H9 (cell line): ENCODE measurements around the gene FMO4. TPM values are rescaled to one million over a fixed set of nuclear protein-coding genes. Genes with fewer than 3 reads are reported as not detected.

ENCODE experiments used
- DNase-seq: peaks from one replicate; pipeline ENCODE4 v3.0.0-alpha.2; 2017
- H2AFZ ChIP-seq: one replicate; pipeline ENCODE4 v1.6.1; 2013; ENCODE audit warnings: mild to moderate bottlenecking, low read length, control low read depth, moderate library complexity
- H2AK5ac ChIP-seq: 2 replicates; pipeline ENCODE4 v1.6.1; 2013; ENCODE audit warnings: low read length, control low read depth, mixed read lengths; ENCODE audit not compliant: insufficient read length
- H2BK120ac ChIP-seq: one replicate; pipeline ENCODE4 v1.6.1; 2013; ENCODE audit warnings: low read depth, mild to moderate bottlenecking, low read length, control low read depth, inconsistent platforms; ENCODE audit not compliant: poor library complexity, severe bottlenecking
- H2BK12ac ChIP-seq: 2 replicates; pipeline ENCODE4 v1.6.1; 2013; ENCODE audit warnings: low read length, control low read depth, mixed read lengths, low read depth; ENCODE audit not compliant: insufficient read length
- H2BK15ac ChIP-seq: 2 replicates; pipeline ENCODE4 v1.6.1; 2013; ENCODE audit warnings: low read depth, low read length, control low read depth
- H2BK20ac ChIP-seq: one replicate; pipeline ENCODE4 v1.6.1; 2013; ENCODE audit warnings: low read depth, mild to moderate bottlenecking, low read length, control low read depth, inconsistent platforms; ENCODE audit not compliant: poor library complexity, severe bottlenecking
- H2BK5ac ChIP-seq: 2 replicates; pipeline ENCODE4 v1.6.1; 2013; ENCODE audit warnings: low read length, control low read depth, mixed read lengths; ENCODE audit not compliant: insufficient read length
- H3K14ac ChIP-seq: 2 replicates; pipeline ENCODE4 v1.6.1; 2013; ENCODE audit warnings: low read length, control low read depth; ENCODE audit not compliant: insufficient read depth
- H3K18ac ChIP-seq: 2 replicates; pipeline ENCODE4 v1.6.1; 2013; ENCODE audit warnings: low read depth, mild to moderate bottlenecking, mixed read lengths, low read length, control low read depth; ENCODE audit not compliant: insufficient read length
- H3K23ac ChIP-seq: 2 replicates; pipeline ENCODE4 v1.6.1; 2013; ENCODE audit warnings: low read length, control low read depth, mixed read lengths, low read depth; ENCODE audit not compliant: insufficient read length
- H3K23me2 ChIP-seq: 2 replicates; pipeline ENCODE4 v1.6.1; 2013; ENCODE audit warnings: low read depth, mild to moderate bottlenecking, mixed read lengths, low read length, control low read depth; ENCODE audit not compliant: insufficient read length, poor library complexity, severe bottlenecking
- H3K27ac ChIP-seq: 2 replicates; pipeline ENCODE4 v1.5.1; 2013; ENCODE audit warnings: low read length, control low read depth, mixed read lengths, low read depth; ENCODE audit not compliant: insufficient read length
- H3K27me3 ChIP-seq: 2 replicates; pipeline ENCODE4 v1.6.1; 2013; ENCODE audit warnings: low read length, control low read depth, inconsistent platforms; ENCODE audit not compliant: insufficient read depth
- H3K4ac ChIP-seq: 2 replicates; pipeline ENCODE4 v1.6.1; 2013; ENCODE audit warnings: low read depth, mild to moderate bottlenecking, control low read depth, inconsistent platforms, low read length, moderate library complexity
- H3K4me1 ChIP-seq: 2 replicates; pipeline ENCODE4 v1.6.1; 2013; ENCODE audit warnings: low read length, control low read depth, inconsistent platforms; ENCODE audit not compliant: insufficient read depth
- H3K4me2 ChIP-seq: 2 replicates; pipeline ENCODE4 v1.6.1; 2013; ENCODE audit warnings: low read length, control low read depth, mixed read lengths; ENCODE audit not compliant: insufficient read length, insufficient read depth
- H3K56ac ChIP-seq: 2 replicates; pipeline ENCODE4 v1.6.1; 2013; ENCODE audit warnings: low read depth, mild to moderate bottlenecking, mixed read lengths, low read length, control low read depth; ENCODE audit not compliant: insufficient read length
- H3K79me1 ChIP-seq: 2 replicates; pipeline ENCODE4 v1.6.1; 2013; ENCODE audit warnings: low read depth, mild to moderate bottlenecking, moderate library complexity, low read length, control low read depth, inconsistent platforms; ENCODE audit not compliant: insufficient read depth, poor library complexity, severe bottlenecking
- H3K79me2 ChIP-seq: 2 replicates; pipeline ENCODE4 v1.6.1; 2013; ENCODE audit warnings: low read length, control low read depth, inconsistent platforms; ENCODE audit not compliant: insufficient read depth
- H3K9ac ChIP-seq: 2 replicates; pipeline ENCODE4 v1.6.1; 2013; ENCODE audit warnings: low read length, control low read depth, mixed read lengths; ENCODE audit not compliant: insufficient read length; ENCODE audit errors: extremely low read depth
- H3K9me3 ChIP-seq: one replicate; pipeline ENCODE4 v1.6.1; 2013; ENCODE audit warnings: low read depth, low read length, inconsistent platforms; ENCODE audit not compliant: control insufficient read depth
- H3T11ph ChIP-seq: one replicate; pipeline ENCODE4 v1.6.1; 2013; ENCODE audit warnings: mild to moderate bottlenecking, low read length, control low read depth, inconsistent platforms
- H4K20me1 ChIP-seq: one replicate; pipeline ENCODE4 v1.6.1; 2013; ENCODE audit not compliant: control insufficient read depth, insufficient read length, insufficient read depth
- H4K5ac ChIP-seq: 2 replicates; pipeline ENCODE4 v1.6.1; 2013; ENCODE audit warnings: low read depth, mild to moderate bottlenecking, mixed read lengths, low read length, control low read depth; ENCODE audit not compliant: insufficient read length
- H4K8ac ChIP-seq: replicated peaks from 2 replicates; pipeline ENCODE4 v1.6.1; 2013; ENCODE audit warnings: low read length, control low read depth, mixed read lengths, low read depth; ENCODE audit not compliant: insufficient read length
- H4K91ac ChIP-seq: 2 replicates; pipeline ENCODE4 v1.6.1; 2013; ENCODE audit warnings: low read depth, mild to moderate bottlenecking, moderate library complexity, mixed read lengths, low read length, control low read depth; ENCODE audit not compliant: insufficient read length
- H3K27ac Mint-ChIP-seq, 3 experiments: 2 replicates in 2 of 3; 3 replicates in 1 of 3; pipeline ENCODE4 v1.8.0; 2020 to 2021; ENCODE audit warnings: mixed read lengths in 3 of 3, mild to moderate bottlenecking in 1 of 3, moderate library complexity in 1 of 3
- H3K27me3 Mint-ChIP-seq: 2 replicates; pipeline ENCODE4 v1.8.0; 2021; ENCODE audit warnings: low read depth, mild to moderate bottlenecking, moderate library complexity, mixed read lengths
- H3K36me3 Mint-ChIP-seq, 3 experiments: 2 replicates in 2 of 3; 3 replicates in 1 of 3; pipeline ENCODE4 v1.8.0; 2020 to 2021; ENCODE audit warnings: low read depth in 3 of 3, mixed read lengths in 3 of 3; ENCODE audit not compliant: insufficient read depth in 1 of 3
- H3K4me1 Mint-ChIP-seq, 2 experiments: 2 replicates each; pipeline ENCODE4 v1.8.0; 2020; ENCODE audit warnings: mixed read lengths in 2 of 2
- H3K4me3 Mint-ChIP-seq, 2 experiments: 2 replicates in 1 of 2; 3 replicates in 1 of 2; pipeline ENCODE4 v1.8.0; 2020 to 2021; ENCODE audit warnings: mild to moderate bottlenecking in 2 of 2, mixed read lengths in 2 of 2, moderate library complexity in 1 of 2
- H3K9me3 Mint-ChIP-seq, 2 experiments: 2 replicates in 1 of 2; 3 replicates in 1 of 2; pipeline ENCODE4 v1.8.0; 2020; ENCODE audit warnings: mild to moderate bottlenecking in 2 of 2, mixed read lengths in 2 of 2, moderate library complexity in 1 of 2
- CTCF ChIP-seq: fragments of 200-600 bp; sonication (generic); conservative IDR thresholded peaks from 3 replicates; pipeline ENCODE4 v1.8.0; 2021; ENCODE audit warnings: antibody characterized with exemption, mild to moderate bottlenecking
- WGBS: extraction: QIAGEN DNeasy Blood & Tissue Kit; methylation state at CpG from one replicate; pipeline ENCODE4 v1.1.7; 2013; ENCODE audit warnings: missing lambda C conversion rate, low lambda C conversion rate, mixed read lengths; ENCODE audit not compliant: insufficient read length; ENCODE audit errors: extremely low coverage; 5-methylcytosine and 5-hydroxymethylcytosine counted together
- total RNA-seq: library from RNA; stranded (reverse); gene quantifications from 2 replicates; pipeline ENCODE4 v1.2.1, GENCODE V29; 2021

The FMO4 gene
- total RNA-seq, 1 experiment from 2014 or later, result 1.8 TPM

GRCh38 chr1:171296897-171297296 is 17.1 kb upstream of the FMO4 start:
- Histone ChIP-seq H3K4me2 (peak overlapping the region; percentile 19), H4K20me1 (no peaks in the 10 kb centered on the region)
- no peak for DNase-seq

More at GRCh38 chr1:171296897-171297296, 17.1 kb upstream of the FMO4 start:
- Histone ChIP-seq H2BK15ac (no peak overlapping the region), H3K18ac (no peak overlapping the region), H2BK120ac (no peak overlapping the region), H3K27me3 (no peaks in the 10 kb centered on the region), H2BK5ac (no peak overlapping the region), H3K14ac (peak overlapping the region; percentile 6; the same call in 1 of the 2 replicates), H2AFZ (no peak overlapping the region), H3K9ac (no peak overlapping the region), H3K23ac (no peak overlapping the region), H3K56ac (no peak overlapping the region), H3K79me2 (no peaks in the 10 kb centered on the region), H3K23me2 (no peaks in the 10 kb centered on the region), H3K9me3 (no peaks in the 10 kb centered on the region), H3K27ac (peak overlapping the region; percentile 96), H3T11ph (no peak overlapping the region), H2BK20ac (no peak overlapping the region), H4K91ac (no peak overlapping the region), H4K5ac (no peak overlapping the region), H3K4me1 (peaks cover 29% of the 10 kb centered on the region), H2AK5ac (no peak overlapping the region), H2BK12ac (no peak overlapping the region), H3K79me1 (no peaks in the 10 kb centered on the region), H3K4ac (no peak overlapping the region), H4K8ac (no peak overlapping the region)
- H3K36me3 Mint-ChIP-seq, result peaks cover 0 to 19% (median 2%) of the 10 kb centered on the region in 3 experiments; a peak in 3 of 7 replicates
- peak overlapping the region in 2 of 3 experiments; percentile 77 to 87; a peak in 4 of 7 replicates for H3K27ac Mint-ChIP-seq
- peaks cover 6 to 7% of the 10 kb centered on the region in 2 experiments for H3K9me3 Mint-ChIP-seq
- no peaks in the 10 kb centered on the region for H3K27me3 Mint-ChIP-seq
- WGBS, result no CpG with 5 or more reads among the region's 2 CpGs
- H3K4me1 Mint-ChIP-seq, result peaks cover 51 to 59% of the 10 kb centered on the region in 2 experiments
- H3K4me3 Mint-ChIP-seq, result no peak overlapping the region
- no peak for TF ChIP-seq CTCF
